Measurements from ENCODE around the gene TMEM82. TPM values are rescaled to one million over a fixed set of nuclear protein-coding genes. Genes with fewer than 3 reads are reported as not detected.

The TMEM82 gene
- total and polyA plus RNA-seq, 4 donors, result not detected

DNA sequence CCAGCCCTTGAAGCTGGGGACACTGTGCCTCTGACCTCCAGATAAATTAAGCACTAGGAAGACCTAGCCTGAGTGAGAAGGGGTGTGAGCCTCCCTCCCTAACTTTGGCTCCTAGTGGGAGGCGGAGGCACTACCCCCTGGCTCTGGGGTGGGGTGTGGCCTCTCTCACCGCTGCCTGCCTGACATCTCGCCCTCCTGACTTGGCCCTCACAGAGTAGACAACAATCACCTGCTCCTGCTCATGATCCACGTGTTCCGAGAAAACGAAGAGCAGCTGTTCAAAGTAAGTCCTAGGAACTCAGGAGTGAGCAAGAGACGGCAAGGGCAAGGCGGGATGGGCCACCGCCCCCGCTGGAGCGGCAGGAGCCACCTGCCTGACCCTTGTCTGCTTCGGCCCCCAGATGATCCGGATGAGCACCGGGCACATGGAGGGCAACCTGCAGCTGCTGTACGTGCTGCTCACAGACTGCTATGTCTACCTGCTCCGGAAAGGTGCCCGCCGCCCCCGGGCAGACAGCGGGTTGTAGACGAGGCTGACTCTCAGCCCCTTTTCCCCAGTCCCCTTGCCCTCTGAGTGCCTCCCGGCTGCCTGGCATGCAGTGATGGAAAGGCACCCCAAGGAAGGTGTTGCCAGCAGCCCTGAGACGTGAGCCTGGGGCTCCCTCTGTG, 14.3 kb upstream of the TMEM82 start:
- no peaks in the 10 kb centered on the region for H3K27me3 ChIP-seq (ENCODE audit: control insufficient read depth in 3 of 3, insufficient read depth in 3 of 3, low read length in 2 of 3)
- TF ChIP-seq CTCF (IDR thresholded peaks at IDR 0.05; ENCODE audit: control extremely low read depth, extremely low read depth), result no peak
- H3K9me3 ChIP-seq (ENCODE audit: control insufficient read depth in 4 of 4, insufficient read depth in 3 of 4, low read length in 3 of 4), result no peaks in the 10 kb centered on the region
- no peak overlapping the region for H3K4me3 ChIP-seq
- H3K36me3 ChIP-seq (ENCODE audit: control insufficient read depth in 4 of 4, insufficient read depth in 4 of 4, low read length in 4 of 4), result peaks cover 10 to 87% (median 31%) of the 10 kb centered on the region in 4 donors
- no peak for ATAC-seq (ENCODE audit: insufficient read depth, low FRiP score)
- DNase-seq, result peak in 1 of 3 donors; percentile 8
- no peak overlapping the region for H3K27ac ChIP-seq (ENCODE audit: low read depth in 1 of 2, low read length in 1 of 2)
- peaks cover 0 to 1% (median 0%) of the 10 kb centered on the region in 5 donors for H3K4me1 ChIP-seq (ENCODE audit: control insufficient read depth in 5 of 5, insufficient read depth in 5 of 5, low read length in 5 of 5)
- H3K9ac ChIP-seq (ENCODE audit: insufficient read depth in 1 of 2, low read length in 2 of 2), result no peak overlapping the region
- 96 to 97% methylated on average over 20 to 23 of the region's 23 CpGs for WGBS, 2 donors

GRCh38 chr1:15728937-15729657, 13.2 kb upstream of the TMEM82 start:
- Histone ChIP-seq H3K4me3 (no peak overlapping the region), H3K9me3 (ENCODE audit: control insufficient read depth in 4 of 4, insufficient read depth in 3 of 4, low read length in 3 of 4) (no peaks in the 10 kb centered on the region), H3K27me3 (ENCODE audit: control insufficient read depth in 3 of 3, insufficient read depth in 3 of 3, low read length in 2 of 3) (no peaks in the 10 kb centered on the region), H3K27ac (ENCODE audit: low read depth in 1 of 2, low read length in 1 of 2) (no peak overlapping the region), H3K4me1 (ENCODE audit: control insufficient read depth in 5 of 5, insufficient read depth in 5 of 5, low read length in 5 of 5) (peaks cover 0 to 1% (median 0%) of the 10 kb centered on the region in 5 donors), H3K9ac (ENCODE audit: insufficient read depth in 1 of 2, low read length in 2 of 2) (no peak overlapping the region), H3K36me3 (ENCODE audit: control insufficient read depth in 4 of 4, insufficient read depth in 4 of 4, low read length in 4 of 4) (peaks cover 10 to 90% (median 28%) of the 10 kb centered on the region in 4 donors)
- ATAC-seq (ENCODE audit: insufficient read depth, low FRiP score) (no peak), DNase-seq (peak in 1 of 3 donors; percentile 8)
- WGBS, 2 donors, result 89 to 92% methylated on average over 22 of the region's 22 CpGs
- TF ChIP-seq CTCF (IDR thresholded peaks at IDR 0.05; ENCODE audit: control extremely low read depth, extremely low read depth), result no peak

DNA sequence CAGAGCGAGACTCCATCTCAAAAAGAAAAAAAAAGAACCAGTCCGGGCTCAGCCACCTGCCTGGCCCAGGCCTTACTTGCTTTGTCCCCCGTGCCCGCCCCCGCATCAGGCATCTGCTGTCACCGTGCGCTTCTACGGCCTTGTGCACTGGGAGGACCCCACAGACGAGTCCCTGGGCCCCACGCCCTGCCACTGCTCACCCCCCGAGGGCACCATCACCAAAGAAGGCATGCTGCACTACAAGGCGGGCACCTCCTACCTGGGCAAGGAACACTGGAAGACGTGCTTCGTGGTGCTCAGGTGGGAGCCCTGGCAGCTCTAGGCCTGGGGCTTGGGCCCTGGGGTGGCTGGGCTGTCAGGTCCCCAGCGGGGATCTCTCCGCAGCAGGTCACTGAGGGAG, 11.9 kb upstream of the TMEM82 start:
- DNase-seq (peak in 1 of 3 donors; percentile 9), ATAC-seq (ENCODE audit: insufficient read depth, low FRiP score) (no peak)
- Histone ChIP-seq H3K9me3 (ENCODE audit: control insufficient read depth in 4 of 4, insufficient read depth in 3 of 4, low read length in 3 of 4) (no peaks in the 10 kb centered on the region), H3K27me3 (ENCODE audit: control insufficient read depth in 3 of 3, insufficient read depth in 3 of 3, low read length in 2 of 3) (no peaks in the 10 kb centered on the region), H3K27ac (ENCODE audit: low read depth in 1 of 2, low read length in 1 of 2) (no peak overlapping the region), H3K4me3 (no peak overlapping the region), H3K36me3 (ENCODE audit: control insufficient read depth in 4 of 4, insufficient read depth in 4 of 4, low read length in 4 of 4) (peaks cover 10 to 87% (median 27%) of the 10 kb centered on the region in 4 donors), H3K4me1 (ENCODE audit: control insufficient read depth in 5 of 5, insufficient read depth in 5 of 5, low read length in 5 of 5) (peaks cover 0 to 7% (median 0%) of the 10 kb centered on the region in 5 donors), H3K9ac (ENCODE audit: insufficient read depth in 1 of 2, low read length in 2 of 2) (no peak overlapping the region)
- no peak for TF ChIP-seq CTCF (IDR thresholded peaks at IDR 0.05; ENCODE audit: control extremely low read depth, extremely low read depth)
- WGBS, 2 donors, result 96 to 98% methylated on average over 15 to 16 of the region's 16 CpGs
